Body of pancreas (tissue), 4 donors: ENCODE measurements around the gene MBNL1.

Experiments used
- CTCF ChIP-seq, 7 experiments: fragments of 450-650 bp in 4 of 7; fragments of 200-600 bp in 3 of 7; sonication (generic) in 3 of 7; IDR thresholded peaks; one replicate each; pipeline ENCODE4 v1.5.1; 2016 to 2019; ENCODE audit warnings: antibody characterized with exemption in 7 of 7
- POLR2A ChIP-seq, 3 donors: fragments of 450-650 bp; IDR thresholded peaks; one replicate each; pipeline ENCODE4 v1.6.1; 2016; ENCODE audit warnings: antibody characterized with exemption in 3 of 3, mild to moderate bottlenecking in 2 of 3

DNA sequence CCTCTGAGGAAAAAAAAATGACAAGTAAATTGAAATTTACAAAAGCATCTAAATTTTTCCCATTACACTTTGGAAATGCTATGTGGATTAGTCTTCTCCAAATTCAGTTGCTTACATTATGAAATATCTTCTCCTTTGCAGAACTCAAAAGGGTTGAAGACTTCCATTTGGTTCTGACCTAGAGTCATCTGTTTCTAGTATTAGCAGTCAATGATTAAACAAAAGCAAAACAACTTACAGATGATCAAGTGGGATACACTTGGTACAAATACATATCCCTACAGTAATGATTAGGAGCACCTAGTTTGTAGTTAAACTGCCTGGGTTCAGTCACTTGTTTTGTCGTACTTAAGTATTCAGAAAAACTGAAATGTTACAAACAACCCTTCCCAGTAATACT lies 136.2 kb downstream of the MBNL1 start:
- TF ChIP-seq CTCF (IDR thresholded peaks at IDR 0.05) (no peak), POLR2A (IDR thresholded peaks at IDR 0.05) (no peak)
